OCI-LY3 (cell line): Measurements from ENCODE around the gene ZDHHC24.

Source experiments
- EZH2phosphoT487 ChIP-seq: fragments of 200-600 bp; shearing (Covaris generic); IDR thresholded peaks from 2 replicates; pipeline ENCODE4 v1.6.1; 2018; ENCODE audit warnings: antibody characterized with exemption, mixed run types, low read depth
- TF ChIP-seq, protein P1 (sequence below): fragments of 200-600, 300-600 bp; sonication (generic); IDR thresholded peaks from 2 replicates; pipeline ENCODE4 v1.5.1; 2014; ENCODE audit warnings: antibody characterized with exemption, low read length, low read depth

DNA sequence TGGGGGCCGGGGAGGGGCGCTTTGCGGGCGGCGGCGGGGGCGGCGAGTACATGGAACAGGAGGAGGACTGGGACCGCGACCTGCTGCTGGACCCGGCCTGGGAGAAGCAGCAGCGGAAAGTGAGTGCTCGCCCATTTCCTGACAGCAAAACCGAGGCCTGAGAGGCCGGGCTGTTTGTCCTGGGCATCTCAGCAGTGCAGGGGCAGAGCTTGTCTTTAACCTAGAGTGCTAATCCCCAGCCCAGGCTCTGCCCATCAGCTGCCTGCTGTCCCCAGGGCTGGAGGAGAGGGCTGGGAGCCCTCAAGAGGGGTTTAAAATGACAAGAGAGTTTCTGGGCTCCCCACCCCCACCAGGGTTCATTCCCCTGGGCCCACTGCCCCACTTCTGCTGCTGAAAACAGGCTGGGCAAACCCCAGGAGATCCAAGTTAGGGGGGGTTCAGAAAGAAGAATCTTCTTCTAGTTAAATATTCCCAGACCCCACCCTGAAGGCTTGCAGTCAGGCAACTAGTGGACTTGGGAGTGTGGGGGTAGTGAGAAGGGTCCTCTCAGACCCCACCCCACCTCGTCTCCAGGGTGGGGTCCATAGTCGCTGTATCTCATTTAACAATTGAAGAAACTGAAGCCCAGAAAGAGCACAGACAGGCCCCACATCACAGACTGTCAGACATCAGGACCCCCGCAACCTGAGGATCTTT, 1.3 kb upstream of the ZDHHC24 start:
- TF ChIP-seq EZH2phosphoT487, result no peak
- TF ChIP-seq, protein P1, sequence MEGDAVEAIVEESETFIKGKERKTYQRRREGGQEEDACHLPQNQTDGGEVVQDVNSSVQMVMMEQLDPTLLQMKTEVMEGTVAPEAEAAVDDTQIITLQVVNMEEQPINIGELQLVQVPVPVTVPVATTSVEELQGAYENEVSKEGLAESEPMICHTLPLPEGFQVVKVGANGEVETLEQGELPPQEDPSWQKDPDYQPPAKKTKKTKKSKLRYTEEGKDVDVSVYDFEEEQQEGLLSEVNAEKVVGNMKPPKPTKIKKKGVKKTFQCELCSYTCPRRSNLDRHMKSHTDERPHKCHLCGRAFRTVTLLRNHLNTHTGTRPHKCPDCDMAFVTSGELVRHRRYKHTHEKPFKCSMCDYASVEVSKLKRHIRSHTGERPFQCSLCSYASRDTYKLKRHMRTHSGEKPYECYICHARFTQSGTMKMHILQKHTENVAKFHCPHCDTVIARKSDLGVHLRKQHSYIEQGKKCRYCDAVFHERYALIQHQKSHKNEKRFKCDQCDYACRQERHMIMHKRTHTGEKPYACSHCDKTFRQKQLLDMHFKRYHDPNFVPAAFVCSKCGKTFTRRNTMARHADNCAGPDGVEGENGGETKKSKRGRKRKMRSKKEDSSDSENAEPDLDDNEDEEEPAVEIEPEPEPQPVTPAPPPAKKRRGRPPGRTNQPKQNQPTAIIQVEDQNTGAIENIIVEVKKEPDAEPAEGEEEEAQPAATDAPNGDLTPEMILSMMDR, result no peak
